ENCODE data around the gene SPDYE6.
"Not testable (repeated sequence)": the region's sequence is repeated elsewhere in the genome, so short reads cannot be mapped to it uniquely, and the experiment has no call there.

- TF ChIP-seq CTCF, POLR2A, POLR2AphosphoS5 (IDR thresholded peaks at IDR 0.05): not testable (repeated sequence)
Measured at GRCh38 chr7:102364394-102364886, 8.2 kb upstream of the SPDYE6 start.
